ENCODE measurements around the gene CUL2. TPM values are rescaled to one million over a fixed set of nuclear protein-coding genes. Genes with fewer than 3 reads are reported as not detected.

CUL2 gene
- total RNA-seq, 1 experiment from 2014 or later: 32.4 TPM

Small RNA genes within 50 kb of the gene (microRNA-seq; reads per million reads assigned to microRNA genes)
- 3.2 reads per million, percentile 3 among the genes with 10 or more reads in this experiment for gene MIR3611 (ENCODE audit: unreplicated experiment)

Other genes with a start within 250 kb of the CUL2 start
- gene CREM, start 36.5 kb upstream of the CUL2 start, total RNA-seq (2021; ENCODE audit: unreplicated experiment): 13.7 TPM
- gene CCNY, start 246.2 kb upstream of the CUL2 start, total RNA-seq (2021; ENCODE audit: unreplicated experiment): 51.9 TPM